ENCODE results near the gene MPEG1.

MPEG1 gene

DNA sequence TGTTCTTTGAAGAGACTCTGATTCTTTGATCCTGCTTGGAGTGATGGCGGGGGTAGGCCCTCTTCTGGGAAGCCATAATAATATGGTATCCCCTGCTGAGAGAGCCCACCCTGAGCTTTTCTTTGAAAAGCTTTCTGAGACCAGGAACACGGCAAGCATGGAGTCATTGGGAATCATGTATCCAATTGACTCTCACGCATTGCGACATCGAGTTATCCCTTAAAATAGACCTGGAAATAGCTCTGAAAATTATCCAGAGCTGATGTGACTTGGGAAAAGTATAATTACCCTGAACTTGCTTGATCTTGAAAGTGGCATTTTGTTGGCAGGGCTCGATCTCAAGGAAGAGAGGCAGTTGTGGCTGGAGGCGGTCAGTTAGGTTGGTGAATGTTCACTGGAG, 36.8 kb upstream of the MPEG1 start:
- Histone ChIP-seq H4K20me1 (no peaks in the 10 kb centered on the region), H3K36me3 (0 out of 22 replicates have a peak, but pooled peaks cover 0 to 4% (median 0%) of the 10 kb centered on the region in 11 experiments), H3K9me3 (replicated peaks in 1 of 11) (peaks cover 0 to 42% (median 8%) of the 10 kb centered on the region in 11 experiments; a peak in 11 of 22 replicates), H3K4me2 (peak overlapping the region in 6 of 11 experiments; percentile 56 to 79 (median 72); a peak in 11 of 22 replicates), H3K27me3 (no peaks in the 10 kb centered on the region), H3K4me1 (peaks cover 6 to 80% (median 48%) of the 10 kb centered on the region in 10 experiments; a peak in 19 of 20 replicates), H3K4me3 (no peak overlapping the region), H3K27ac (peak overlapping the region in 7 of 11 experiments; percentile 2 to 91 (median 83); a peak in 12 of 22 replicates), H3K9ac (no peak overlapping the region; a peak in 1 of 22 replicates)
- TF ChIP-seq Cebpa-rat (IDR thresholded peaks at IDR 0.05), result peak in 5 of 11 experiments; percentile 16 to 67 (median 41); a peak in 4 of 22 replicates

DNA sequence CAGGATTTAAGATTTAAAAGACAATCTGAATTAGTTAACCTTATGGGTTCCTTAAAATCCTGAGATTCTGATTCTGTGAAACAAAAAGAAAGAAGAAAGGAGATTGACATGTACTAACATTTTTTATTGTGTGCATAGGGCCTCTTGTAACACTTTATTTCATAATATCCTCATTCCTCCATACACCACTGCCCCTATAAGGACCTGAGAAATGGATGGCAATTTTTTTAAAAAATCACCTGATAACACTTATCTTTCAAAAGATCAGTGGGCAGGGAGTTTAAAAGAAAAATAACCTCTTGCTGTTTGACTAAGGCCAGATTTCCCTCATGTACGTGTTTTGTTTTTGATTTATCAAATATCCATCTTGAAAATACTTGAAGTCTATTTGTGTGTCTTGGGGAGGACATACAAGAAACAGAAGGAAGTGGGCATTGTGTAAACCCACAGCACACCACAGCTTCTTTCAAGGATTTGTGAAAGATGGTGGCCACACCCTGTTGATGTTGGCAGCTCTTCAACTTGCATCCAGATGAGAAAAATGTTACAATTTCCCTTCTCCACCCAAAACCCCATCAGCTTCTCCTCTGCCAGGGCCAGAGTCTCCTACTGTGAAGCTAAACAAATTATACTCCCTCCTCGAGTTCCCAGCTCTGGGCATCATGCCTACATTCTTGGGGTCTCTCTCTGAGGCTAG, 35.0 kb upstream of the MPEG1 start:
- Histone ChIP-seq H3K4me1 (peaks cover 0 to 66% (median 39%) of the 10 kb centered on the region in 10 experiments; a peak in 15 of 20 replicates), H3K36me3 (0 out of 22 replicates have a peak, but pooled peaks cover 0 to 5% (median 0%) of the 10 kb centered on the region in 11 experiments), H3K4me2 (peak overlapping the region in 9 of 11 experiments; percentile 10 to 79 (median 62); a peak in 17 of 22 replicates), H3K27me3 (no peaks in the 10 kb centered on the region), H3K27ac (peak overlapping the region in 9 of 11 experiments; percentile 16 to 91 (median 83); a peak in 17 of 22 replicates), H3K9ac (peak overlapping the region in 7 of 11 experiments; percentile 17 to 75 (median 59); a peak in 12 of 22 replicates), H3K9me3 (replicated peaks in 1 of 11) (peaks cover 0 to 55% (median 16%) of the 10 kb centered on the region in 11 experiments; a peak in 12 of 22 replicates), H4K20me1 (no peaks in the 10 kb centered on the region), H3K4me3 (peak overlapping the region in 3 of 10 experiments; percentile 2 to 28 (median 15); a peak in 2 of 20 replicates)
- TF ChIP-seq Cebpa-rat (IDR thresholded peaks at IDR 0.05), result peak in 8 of 11 experiments; percentile 5 to 89 (median 80); a peak in 10 of 22 replicates

DNA sequence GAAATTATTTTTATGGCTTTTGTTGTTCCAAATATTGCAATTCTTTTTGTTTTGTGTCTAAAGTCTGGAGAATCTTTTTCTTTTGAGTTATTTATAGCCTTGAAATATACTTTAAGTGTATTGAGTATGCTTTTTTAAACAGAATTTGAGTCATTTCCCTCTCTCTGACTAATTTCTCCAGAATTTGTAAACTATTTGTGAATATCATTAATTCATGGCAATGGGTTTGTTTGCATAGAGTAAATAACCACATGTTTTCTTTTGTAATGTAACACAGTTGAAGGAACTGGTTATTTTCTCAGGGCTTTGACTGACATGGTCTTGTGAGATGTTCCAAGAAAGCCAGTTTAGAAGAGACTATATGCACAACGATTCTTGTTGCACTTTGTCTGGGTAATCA, 30.9 kb upstream of the MPEG1 start:
- peaks cover 38 to 77% (median 53%) of the 10 kb centered on the region in 11 experiments for H3K9me3 ChIP-seq (replicated peaks in 1 of 11)
- H3K27me3 ChIP-seq, result no peaks in the 10 kb centered on the region
- no peaks in the 10 kb centered on the region for H4K20me1 ChIP-seq
- no peak overlapping the region for H3K4me3 ChIP-seq
- peaks cover 0 to 36% (median 25%) of the 10 kb centered on the region in 10 experiments; a peak in 15 of 20 replicates for H3K4me1 ChIP-seq
- H3K27ac ChIP-seq, result no peak overlapping the region
- no peak overlapping the region for H3K9ac ChIP-seq
- TF ChIP-seq Cebpa-rat (IDR thresholded peaks at IDR 0.05), result no peak
- no peak overlapping the region for H3K4me2 ChIP-seq
- H3K36me3 ChIP-seq, result peaks cover 0 to 6% (median 0%) of the 10 kb centered on the region in 11 experiments; a peak in 1 of 22 replicates

DNA sequence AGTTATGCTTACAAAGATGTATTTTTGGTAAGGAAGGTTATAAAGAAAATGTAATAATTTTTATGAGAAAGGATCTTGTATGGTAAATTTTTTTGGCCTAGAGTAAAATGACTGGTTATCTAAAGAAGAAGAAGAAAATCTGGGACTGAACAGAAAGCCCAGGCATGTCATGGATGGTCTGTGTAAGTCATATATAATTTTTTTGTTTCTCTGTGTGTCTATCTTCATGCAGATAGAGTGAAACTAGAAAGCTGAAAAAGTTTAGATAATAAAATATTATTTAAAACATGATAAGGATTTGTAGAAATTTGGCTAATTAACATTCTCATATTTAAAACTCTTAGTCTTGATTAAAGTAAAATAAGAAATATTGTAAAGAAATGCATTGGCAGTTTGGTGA, 27.6 kb upstream of the MPEG1 start:
- H3K4me2 ChIP-seq, result no peak overlapping the region
- H3K36me3 ChIP-seq, result peaks cover 0 to 6% (median 0%) of the 10 kb centered on the region in 11 experiments; a peak in 1 of 22 replicates
- no peaks in the 10 kb centered on the region for H4K20me1 ChIP-seq
- no peak overlapping the region for H3K9ac ChIP-seq
- no peak overlapping the region for H3K4me3 ChIP-seq
- peaks cover 54 to 98% (median 74%) of the 10 kb centered on the region in 11 experiments for H3K9me3 ChIP-seq (replicated peaks in 1 of 11)
- H3K4me1 ChIP-seq, result peaks cover 0 to 3% (median 0%) of the 10 kb centered on the region in 10 experiments; a peak in 2 of 20 replicates
- H3K27ac ChIP-seq, result no peak overlapping the region
- no peak for TF ChIP-seq Cebpa-rat (IDR thresholded peaks at IDR 0.05)
- H3K27me3 ChIP-seq, result no peaks in the 10 kb centered on the region

DNA sequence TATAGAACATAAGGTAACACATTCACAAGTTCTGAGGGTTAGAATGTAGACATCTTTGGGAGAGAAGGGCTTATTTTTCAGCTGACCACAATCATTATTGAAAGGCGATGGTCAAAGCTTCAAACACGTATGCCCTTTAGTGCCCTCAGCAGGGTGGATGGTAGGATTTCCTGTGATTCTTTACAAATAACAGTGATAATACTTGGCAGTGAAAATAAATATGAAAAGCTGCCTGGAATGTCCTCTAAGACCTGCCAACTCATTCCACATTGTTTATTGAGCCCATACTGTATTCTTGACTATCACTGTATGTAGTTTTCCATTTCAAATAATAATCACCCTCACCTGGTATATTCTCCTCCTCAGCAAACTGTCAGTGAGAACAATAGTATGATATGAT, 13.7 kb upstream of the MPEG1 start:
- Histone ChIP-seq H3K27ac (peak overlapping the region in 2 of 11 experiments; percentile 97 to 98; a peak in 3 of 22 replicates), H4K20me1 (no peaks in the 10 kb centered on the region), H3K36me3 (0 out of 22 replicates have a peak, but pooled peaks cover 0 to 5% (median 0%) of the 10 kb centered on the region in 11 experiments), H3K9me3 (replicated peaks in 1 of 11) (peaks cover 6 to 22% (median 13%) of the 10 kb centered on the region in 11 experiments), H3K4me2 (peak overlapping the region in 3 of 11 experiments; percentile 9 to 86 (median 77); a peak in 5 of 22 replicates), H3K9ac (no peak overlapping the region), H3K27me3 (no peaks in the 10 kb centered on the region), H3K4me3 (no peak overlapping the region), H3K4me1 (peaks cover 15 to 66% (median 31%) of the 10 kb centered on the region in 10 experiments; a peak in 17 of 20 replicates)
- TF ChIP-seq Cebpa-rat (IDR thresholded peaks at IDR 0.05), result no peak

DNA sequence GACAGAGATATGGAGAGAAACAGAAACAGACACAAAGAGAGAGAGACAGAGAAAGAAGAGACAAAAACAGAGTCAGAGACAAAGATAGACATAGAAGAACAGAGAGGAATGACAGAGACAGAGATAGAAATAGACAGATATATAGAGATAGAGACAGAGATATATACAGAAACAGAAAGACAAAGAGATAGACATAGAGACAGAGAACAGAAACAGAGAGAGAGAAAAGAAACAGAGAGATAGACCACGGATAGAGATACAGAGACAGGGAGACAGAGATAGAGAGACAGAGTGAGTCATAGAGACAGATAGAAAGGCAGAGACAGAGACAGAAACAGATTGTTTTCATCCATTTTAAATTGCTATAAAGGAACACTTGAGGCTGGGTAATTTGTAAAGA, 12.3 kb upstream of the MPEG1 start:
- Histone ChIP-seq H4K20me1 (no peaks in the 10 kb centered on the region), H3K27me3 (no peaks in the 10 kb centered on the region)

DNA sequence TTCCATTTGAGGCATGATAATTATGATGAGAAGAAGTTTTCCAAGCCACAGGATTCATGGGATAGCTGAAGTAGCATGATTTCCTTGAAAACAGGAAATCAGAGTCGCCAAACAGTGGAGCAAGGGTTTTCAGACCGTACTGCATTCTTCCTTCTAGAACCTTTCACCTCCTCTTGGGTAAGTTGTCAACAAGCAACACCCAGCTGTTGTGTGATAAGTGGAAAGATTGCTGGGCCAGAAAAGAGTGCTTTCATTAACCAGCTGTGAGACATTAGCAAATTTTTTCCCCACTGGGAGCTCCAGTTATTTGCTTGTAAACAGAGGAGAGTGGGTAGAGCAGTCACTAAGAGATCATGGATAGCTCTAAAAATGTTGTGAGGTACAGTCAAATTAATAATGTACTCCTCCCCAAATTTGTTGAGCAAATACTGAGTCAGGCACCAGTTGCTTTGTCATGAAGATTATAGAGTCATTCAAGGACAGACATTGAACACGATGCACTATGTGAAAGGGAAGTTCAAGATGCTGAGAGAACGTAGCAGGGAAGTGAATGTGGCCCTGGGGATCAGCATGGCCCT, 11.7 kb upstream of the MPEG1 start:
- Histone ChIP-seq H4K20me1 (no peaks in the 10 kb centered on the region), H3K27me3 (no peaks in the 10 kb centered on the region), H3K27ac (peak overlapping the region in 10 of 11 experiments; percentile 7 to 98 (median 74); a peak in 17 of 22 replicates), H3K4me2 (peak overlapping the region; percentile 29 to 86 (median 51)), H3K9me3 (replicated peaks in 1 of 11) (peaks cover 0 to 10% (median 4%) of the 10 kb centered on the region in 11 experiments; a peak in 7 of 22 replicates), H3K36me3 (no peaks in the 10 kb centered on the region), H3K4me1 (peaks cover 20 to 83% (median 41%) of the 10 kb centered on the region in 10 experiments; a peak in 17 of 20 replicates), H3K4me3 (no peak overlapping the region), H3K9ac (peak overlapping the region in 5 of 11 experiments; percentile 38 to 87 (median 71); a peak in 9 of 22 replicates)
- TF ChIP-seq Cebpa-rat (IDR thresholded peaks at IDR 0.05), result no peak

More for the DNA sequence above, 12.3 kb upstream of the MPEG1 start:
- Histone ChIP-seq H3K9ac (peak overlapping the region in 4 of 11 experiments; percentile 44 to 87 (median 76); a peak in 6 of 22 replicates), H3K9me3 (replicated peaks in 1 of 11) (peaks cover 0 to 13% (median 4%) of the 10 kb centered on the region in 11 experiments; a peak in 7 of 22 replicates), H3K27ac (peak overlapping the region in 9 of 11 experiments; percentile 7 to 98 (median 80); a peak in 13 of 22 replicates), H3K36me3 (no peaks in the 10 kb centered on the region), H3K4me1 (peaks cover 20 to 80% (median 41%) of the 10 kb centered on the region in 10 experiments; a peak in 17 of 20 replicates), H3K4me3 (no peak overlapping the region), H3K4me2 (peak overlapping the region in 7 of 11 experiments; percentile 29 to 86 (median 77); a peak in 11 of 22 replicates)
- no peak for TF ChIP-seq Cebpa-rat (IDR thresholded peaks at IDR 0.05)

DNA sequence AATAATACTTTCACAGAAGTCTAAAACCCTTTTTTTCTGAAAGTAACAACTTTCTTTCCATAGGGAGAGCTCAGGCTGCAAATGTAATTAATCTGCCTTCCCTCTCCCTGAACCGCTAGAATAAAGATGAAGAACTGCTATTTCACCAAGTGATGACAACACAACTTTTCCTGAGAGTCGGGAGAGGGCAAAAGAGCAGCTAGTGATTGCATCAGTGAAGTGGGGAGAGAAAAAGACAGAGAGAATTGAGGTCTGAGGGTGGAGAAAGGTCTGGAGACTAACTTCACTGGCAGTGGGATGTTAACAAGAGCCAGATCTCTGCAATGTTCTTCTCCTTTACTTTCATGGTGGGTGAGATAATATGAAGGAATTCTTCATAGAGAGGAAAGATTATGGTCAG, 10.9 kb upstream of the MPEG1 start:
- TF ChIP-seq Cebpa-rat (IDR thresholded peaks at IDR 0.05), result no peak
- Histone ChIP-seq H3K4me1 (peaks cover 20 to 85% (median 48%) of the 10 kb centered on the region in 10 experiments; a peak in 17 of 20 replicates), H3K36me3 (no peaks in the 10 kb centered on the region), H3K27ac (peak overlapping the region in 8 of 11 experiments; percentile 36 to 98 (median 80); a peak in 14 of 22 replicates), H4K20me1 (no peaks in the 10 kb centered on the region), H3K9me3 (replicated peaks in 1 of 11) (peaks cover 0 to 10% (median 0%) of the 10 kb centered on the region in 11 experiments; a peak in 6 of 22 replicates), H3K27me3 (no peaks in the 10 kb centered on the region), H3K9ac (peak overlapping the region in 4 of 11 experiments; percentile 61 to 87 (median 76); a peak in 7 of 22 replicates), H3K4me3 (0 out of 20 replicates have a peak overlapping the region, but pooled peaks of 1 of the 10 experiments have one; percentile 0), H3K4me2 (peak overlapping the region; percentile 29 to 86 (median 51); a peak in 18 of 22 replicates)
